Heart left ventricle (tissue), 13 donors: Measurements from ENCODE around the gene NUCB2.

Source experiments
- POLR2A ChIP-seq, 2 donors: fragments of 450-650 bp; IDR thresholded peaks; one replicate each; pipeline ENCODE4 v1.6.1; 2017; ENCODE audit warnings: antibody characterized with exemption in 2 of 2, mild to moderate bottlenecking in 2 of 2, moderate library complexity in 2 of 2
- TF ChIP-seq, protein P1 (sequence below), 12 donors: fragments of 200-600 bp; sonication (generic) in 4 of 12; IDR thresholded peaks; one replicate each; pipeline versions ENCODE4 v1.5.0 to v1.8.0; 2018 to 2022; ENCODE audit warnings: antibody characterized with exemption in 12 of 12, mild to moderate bottlenecking in 5 of 12
- donor health status: ischemic (EF 13 %, LVEDD 7.1; RV severe dilation, severe dysfunction).
- donor health status: DM: no; HTN: yes; CAD: no.
- donor health status: DM: no; HTN: no; CAD: no.
- donor health status: ischemic (EF 25% LVEDD 6.9; RV normal size, moderate dysfunction).
- donor health status: ischemic (EF 25% LVEDD 5.7; RV mildly dilated, moderate dysfunction).
- donor health status: ischemic (EF 35%, LVEDD 5.7; RV mildly dilated, moderate dysfunction).
- donor health status: nonischemic (EF 11% LVEDD 7.7; RV severe dilation, severe dysfunction).
- donor health status: DM: yes; HTN: yes; CAD: no.
- donor health status: PGD.
- donor health status: ischemic (EF 29% LVEDD 5.4; RV normal size, mild dysfunction).
- donor health status: nonischemic (EF 23%, LVEDD 6.1; RV moderate dilation, normal function).

DNA sequence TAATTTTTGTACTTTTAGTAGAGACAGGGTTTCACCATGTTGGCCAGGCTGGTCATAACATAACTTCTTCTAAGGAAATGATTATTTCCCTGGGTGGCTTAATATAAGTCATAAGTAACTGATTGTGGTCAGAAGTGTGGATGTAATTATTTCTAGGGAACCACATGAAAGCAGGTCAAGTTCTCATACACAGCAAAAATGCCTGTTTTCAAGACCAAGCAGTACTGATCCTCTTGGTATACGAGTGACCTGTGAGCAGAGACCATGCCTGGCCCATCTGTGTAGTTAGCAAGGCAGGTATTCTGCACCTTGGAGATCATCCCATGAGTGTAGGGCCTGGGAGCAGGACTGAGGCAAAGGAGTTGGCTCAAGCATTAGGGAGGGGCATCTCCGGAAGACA is 32.5 kb upstream of the NUCB2 start:
- TF ChIP-seq, protein P1, sequence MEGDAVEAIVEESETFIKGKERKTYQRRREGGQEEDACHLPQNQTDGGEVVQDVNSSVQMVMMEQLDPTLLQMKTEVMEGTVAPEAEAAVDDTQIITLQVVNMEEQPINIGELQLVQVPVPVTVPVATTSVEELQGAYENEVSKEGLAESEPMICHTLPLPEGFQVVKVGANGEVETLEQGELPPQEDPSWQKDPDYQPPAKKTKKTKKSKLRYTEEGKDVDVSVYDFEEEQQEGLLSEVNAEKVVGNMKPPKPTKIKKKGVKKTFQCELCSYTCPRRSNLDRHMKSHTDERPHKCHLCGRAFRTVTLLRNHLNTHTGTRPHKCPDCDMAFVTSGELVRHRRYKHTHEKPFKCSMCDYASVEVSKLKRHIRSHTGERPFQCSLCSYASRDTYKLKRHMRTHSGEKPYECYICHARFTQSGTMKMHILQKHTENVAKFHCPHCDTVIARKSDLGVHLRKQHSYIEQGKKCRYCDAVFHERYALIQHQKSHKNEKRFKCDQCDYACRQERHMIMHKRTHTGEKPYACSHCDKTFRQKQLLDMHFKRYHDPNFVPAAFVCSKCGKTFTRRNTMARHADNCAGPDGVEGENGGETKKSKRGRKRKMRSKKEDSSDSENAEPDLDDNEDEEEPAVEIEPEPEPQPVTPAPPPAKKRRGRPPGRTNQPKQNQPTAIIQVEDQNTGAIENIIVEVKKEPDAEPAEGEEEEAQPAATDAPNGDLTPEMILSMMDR (IDR thresholded peaks at IDR 0.05), result no peak
- no peak for TF ChIP-seq POLR2A (IDR thresholded peaks at IDR 0.05)
